ENCODE data around the gene GALC.

The GALC gene

DNA sequence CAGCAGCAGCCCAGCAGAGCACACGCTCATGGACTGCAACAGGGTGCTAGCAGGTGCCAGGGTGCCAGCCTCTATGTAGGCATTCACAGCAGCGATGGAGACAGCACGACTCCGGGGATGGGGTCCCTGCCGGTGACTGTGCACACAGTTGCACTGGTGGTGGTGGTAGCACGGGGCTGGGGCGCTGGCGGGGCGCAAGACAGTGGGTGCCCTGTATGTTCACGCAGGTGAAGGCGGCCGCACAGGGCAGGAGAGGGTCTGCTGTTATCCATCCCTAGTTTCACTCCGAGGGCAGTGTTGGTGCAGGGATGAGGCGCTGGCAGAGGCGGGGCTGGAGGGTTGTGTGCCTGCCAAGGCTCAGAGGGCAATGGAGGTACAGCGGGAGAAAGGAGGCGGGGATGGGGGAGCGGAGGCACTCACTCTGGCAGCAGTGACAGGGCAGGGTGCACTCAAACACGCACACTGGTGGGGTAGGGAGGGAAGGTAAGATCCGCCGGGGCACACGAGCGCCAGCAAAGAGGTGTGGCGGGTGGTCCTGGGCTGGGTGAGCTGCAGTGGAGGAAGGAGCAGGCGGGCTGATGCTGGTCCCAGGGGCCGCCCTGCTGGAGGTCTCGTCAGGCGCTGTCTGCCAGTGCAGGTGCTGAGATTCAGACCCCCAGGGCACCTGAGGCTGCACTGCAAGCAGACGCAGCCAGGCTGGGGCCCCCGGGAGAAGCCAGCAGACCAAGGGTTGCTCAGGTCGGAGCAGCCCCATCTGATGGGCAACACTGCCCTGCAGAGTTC, 76.7 kb downstream of the GALC start:
- H2AFZ ChIP-seq (ENCODE audit: low read length), result no peak overlapping the region
- no peaks in the 10 kb centered on the region; the same call in 1 of the 2 replicates for H3K9me3 ChIP-seq (ENCODE audit: insufficient read depth, low read depth, low read length)
- no peaks in the 10 kb centered on the region for H3K4me1 ChIP-seq (ENCODE audit: insufficient read depth, low read length, poor library complexity, severe bottlenecking)
- H4K20me1 ChIP-seq (ENCODE audit: insufficient read depth, low read length, poor library complexity, severe bottlenecking), result no peaks in the 10 kb centered on the region
- no peaks in the 10 kb centered on the region for H3K36me3 ChIP-seq (ENCODE audit: insufficient read depth, low read length)
- H3K27me3 ChIP-seq (ENCODE audit: insufficient read depth, low read length, poor library complexity, severe bottlenecking), result no peaks in the 10 kb centered on the region
- H3K4me3 ChIP-seq (ENCODE audit: low read length, poor library complexity, severe bottlenecking), result no peak overlapping the region
- H3K79me2 ChIP-seq (ENCODE audit: insufficient read depth, low read length), result no peaks in the 10 kb centered on the region
- no peaks in the 10 kb centered on the region for H3F3A ChIP-seq (ENCODE audit: low read depth)
- H3K9me2 ChIP-seq (replicated peaks; ENCODE audit: low read depth, low read length), result no peaks in the 10 kb centered on the region
- TF ChIP-seq EZH2phosphoT487 (IDR thresholded peaks at IDR 0.05; ENCODE audit: borderline replicate concordance) (no peak), CTCF (conservative IDR thresholded peaks at IDR 0.05; ENCODE audit: low read length) (no peak)
- H3K9ac ChIP-seq (ENCODE audit: low read depth, low read length, poor library complexity, severe bottlenecking), result no peak overlapping the region
- no peak overlapping the region for H3K4me2 ChIP-seq (ENCODE audit: low read depth, low read length, poor library complexity, severe bottlenecking)

DNA sequence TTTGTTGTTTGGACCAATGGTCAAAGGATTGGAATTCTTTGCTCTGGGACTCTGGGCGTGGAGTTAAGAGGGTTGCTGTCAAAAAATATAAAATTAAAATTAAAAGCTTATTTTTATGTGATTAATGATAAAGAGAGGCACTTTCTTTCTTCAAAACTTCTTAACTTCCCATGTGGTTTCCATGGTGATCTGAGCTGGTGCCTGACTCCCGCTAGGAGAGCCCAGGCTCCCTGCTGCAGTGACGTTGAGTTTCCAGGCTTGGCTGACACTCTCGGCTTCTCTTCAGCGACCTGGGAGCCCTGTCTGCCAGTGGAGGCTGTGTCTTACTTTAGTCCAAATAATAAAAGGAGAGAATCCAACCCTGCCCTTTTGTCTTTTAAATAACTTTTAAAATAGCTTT, 84.4 kb downstream of the GALC start:
- Histone ChIP-seq H2AFZ (ENCODE audit: low read length) (no peak overlapping the region), H3F3A (ENCODE audit: low read depth) (no peaks in the 10 kb centered on the region), H3K9me3 (ENCODE audit: insufficient read depth, low read depth, low read length) (no peaks in the 10 kb centered on the region), H3K9me2 (replicated peaks; ENCODE audit: low read depth, low read length) (no peaks in the 10 kb centered on the region), H3K27me3 (ENCODE audit: insufficient read depth, low read length, poor library complexity, severe bottlenecking) (no peaks in the 10 kb centered on the region), H4K20me1 (ENCODE audit: insufficient read depth, low read length, poor library complexity, severe bottlenecking) (no peaks in the 10 kb centered on the region), H3K4me3 (ENCODE audit: low read length, poor library complexity, severe bottlenecking) (no peak overlapping the region), H3K79me2 (ENCODE audit: insufficient read depth, low read length) (no peaks in the 10 kb centered on the region), H3K4me1 (ENCODE audit: insufficient read depth, low read length, poor library complexity, severe bottlenecking) (no peaks in the 10 kb centered on the region), H3K4me2 (ENCODE audit: low read depth, low read length, poor library complexity, severe bottlenecking) (no peak overlapping the region), H3K36me3 (ENCODE audit: insufficient read depth, low read length) (no peaks in the 10 kb centered on the region), H3K9ac (ENCODE audit: low read depth, low read length, poor library complexity, severe bottlenecking) (no peak overlapping the region)
- no peak for TF ChIP-seq EZH2phosphoT487 (IDR thresholded peaks at IDR 0.05; ENCODE audit: borderline replicate concordance)
- no peak for TF ChIP-seq CTCF (conservative IDR thresholded peaks at IDR 0.05; ENCODE audit: low read length)

- no peak overlapping the region for H2AFZ ChIP-seq (ENCODE audit: low read length)
- H3K9me3 ChIP-seq (ENCODE audit: insufficient read depth, low read depth, low read length), result no peaks in the 10 kb centered on the region
- no peak for TF ChIP-seq EZH2phosphoT487 (IDR thresholded peaks at IDR 0.05; ENCODE audit: borderline replicate concordance)
- no peak for TF ChIP-seq CTCF (conservative IDR thresholded peaks at IDR 0.05; ENCODE audit: low read length)
- H3K4me2 ChIP-seq (ENCODE audit: low read depth, low read length, poor library complexity, severe bottlenecking), result no peak overlapping the region
- no peaks in the 10 kb centered on the region for H3K36me3 ChIP-seq (ENCODE audit: insufficient read depth, low read length)
- H3F3A ChIP-seq (ENCODE audit: low read depth), result no peaks in the 10 kb centered on the region
- H3K27me3 ChIP-seq (ENCODE audit: insufficient read depth, low read length, poor library complexity, severe bottlenecking), result no peaks in the 10 kb centered on the region
- H3K4me3 ChIP-seq (ENCODE audit: low read length, poor library complexity, severe bottlenecking), result no peak overlapping the region
- H3K79me2 ChIP-seq (ENCODE audit: insufficient read depth, low read length), result no peaks in the 10 kb centered on the region
- no peaks in the 10 kb centered on the region for H3K9me2 ChIP-seq (replicated peaks; ENCODE audit: low read depth, low read length)
- H4K20me1 ChIP-seq (ENCODE audit: insufficient read depth, low read length, poor library complexity, severe bottlenecking), result no peaks in the 10 kb centered on the region
- H3K9ac ChIP-seq (ENCODE audit: low read depth, low read length, poor library complexity, severe bottlenecking), result no peak overlapping the region
- H3K4me1 ChIP-seq (ENCODE audit: insufficient read depth, low read length, poor library complexity, severe bottlenecking), result no peaks in the 10 kb centered on the region
These were observed 91.3 kb downstream of the GALC start for GRCh38 chr14:87901652-87902051.
